PC-9 (cell line): Measurements from ENCODE around the gene MGAT5.

Experiments
- CTCF ChIP-seq: fragments of 200-600 bp; sonication (generic); conservative IDR thresholded peaks from 2 replicates; pipeline ENCODE4 v1.6.1; 2017; ENCODE audit warnings: mixed run types, antibody characterized with exemption, mild to moderate bottlenecking, moderate library complexity
- EZH2 ChIP-seq: fragments of 200-600 bp; sonication (generic); IDR thresholded peaks from 2 replicates; pipeline ENCODE4 v1.8.0; 2017; ENCODE audit warnings: antibody characterized with exemption, low read depth

DNA sequence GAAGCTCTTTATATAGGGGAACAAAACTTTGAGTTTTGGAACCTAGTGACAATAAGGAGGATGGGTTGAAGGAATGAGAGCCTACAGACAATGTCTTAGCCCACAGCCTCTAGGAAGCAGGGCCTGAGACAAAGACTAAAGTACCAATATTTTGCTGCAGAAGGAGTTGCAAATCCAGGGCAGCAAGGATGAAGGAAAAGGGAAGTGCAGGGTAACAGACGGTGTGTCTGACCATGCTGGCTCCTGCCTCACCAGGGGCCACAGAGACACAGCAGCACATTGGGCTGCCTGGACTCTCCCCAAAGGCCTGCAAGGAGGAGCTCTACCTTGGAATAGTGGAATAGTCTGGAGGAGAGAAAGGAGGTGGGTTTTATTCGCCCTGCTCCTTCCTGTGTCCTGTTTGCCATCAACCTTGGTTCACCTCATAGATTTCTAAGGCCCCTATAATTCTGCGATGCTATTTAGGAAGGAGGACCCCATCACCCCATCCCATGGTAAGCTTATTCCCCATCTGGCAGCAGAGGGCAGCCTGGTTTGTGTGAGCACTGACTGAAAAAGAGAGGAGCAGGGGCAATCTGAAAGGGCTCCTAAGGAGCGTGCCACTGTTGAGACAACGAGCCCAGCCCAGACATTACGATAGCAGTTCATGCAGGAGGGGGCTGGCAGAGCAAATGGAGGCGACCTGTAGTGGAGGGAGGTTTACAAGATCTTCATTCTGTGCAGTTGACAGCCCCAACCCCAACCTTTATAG lies 143.4 kb downstream of the MGAT5 start:
- TF ChIP-seq CTCF (no peak), EZH2 (no peak)
